IgD-negative memory B cell (primary cell): ENCODE measurements around the gene PSMG3. TPM values are rescaled to one million over a fixed set of nuclear protein-coding genes. Genes with fewer than 3 reads are reported as not detected.

Source experiments
- H3K27ac Mint-ChIP-seq, 3 donors: one replicate each; pipeline ENCODE4 v1.8.0; 2020 to 2022; ENCODE audit warnings: mild to moderate bottlenecking in 3 of 3, mixed read lengths in 3 of 3, moderate library complexity in 1 of 3
- H3K27me3 Mint-ChIP-seq: one replicate; pipeline ENCODE4 v1.8.0; 2021; ENCODE audit warnings: mixed read lengths
- H3K36me3 Mint-ChIP-seq: one replicate; pipeline ENCODE4 v1.8.0; 2020; ENCODE audit warnings: mild to moderate bottlenecking, mixed read lengths
- H3K4me1 Mint-ChIP-seq, 3 donors: one replicate each; pipeline ENCODE4 v1.8.0; 2020 to 2022; ENCODE audit warnings: mixed read lengths in 3 of 3, mild to moderate bottlenecking in 1 of 3
- H3K4me3 Mint-ChIP-seq, 4 donors: one replicate each; pipeline ENCODE4 v1.8.0; 2020 to 2022; ENCODE audit warnings: mild to moderate bottlenecking in 4 of 4, mixed read lengths in 4 of 4, moderate library complexity in 3 of 4
- H3K9me3 Mint-ChIP-seq, 3 donors: one replicate each; pipeline ENCODE4 v1.8.0; 2020 to 2021; ENCODE audit warnings: mixed read lengths in 3 of 3, mild to moderate bottlenecking in 1 of 3
- polyA plus RNA-seq: library from polyadenylated mRNA; unstranded; fragments of 300-500 nt; fragmentation: Illumina TruSeq; gene quantifications from one replicate; pipeline ENCODE4 v1.2.3, GENCODE V29; 2021

Gene PSMG3
- polyA plus RNA-seq, 1 donor from 2014 or later = 42.5 TPM

DNA sequence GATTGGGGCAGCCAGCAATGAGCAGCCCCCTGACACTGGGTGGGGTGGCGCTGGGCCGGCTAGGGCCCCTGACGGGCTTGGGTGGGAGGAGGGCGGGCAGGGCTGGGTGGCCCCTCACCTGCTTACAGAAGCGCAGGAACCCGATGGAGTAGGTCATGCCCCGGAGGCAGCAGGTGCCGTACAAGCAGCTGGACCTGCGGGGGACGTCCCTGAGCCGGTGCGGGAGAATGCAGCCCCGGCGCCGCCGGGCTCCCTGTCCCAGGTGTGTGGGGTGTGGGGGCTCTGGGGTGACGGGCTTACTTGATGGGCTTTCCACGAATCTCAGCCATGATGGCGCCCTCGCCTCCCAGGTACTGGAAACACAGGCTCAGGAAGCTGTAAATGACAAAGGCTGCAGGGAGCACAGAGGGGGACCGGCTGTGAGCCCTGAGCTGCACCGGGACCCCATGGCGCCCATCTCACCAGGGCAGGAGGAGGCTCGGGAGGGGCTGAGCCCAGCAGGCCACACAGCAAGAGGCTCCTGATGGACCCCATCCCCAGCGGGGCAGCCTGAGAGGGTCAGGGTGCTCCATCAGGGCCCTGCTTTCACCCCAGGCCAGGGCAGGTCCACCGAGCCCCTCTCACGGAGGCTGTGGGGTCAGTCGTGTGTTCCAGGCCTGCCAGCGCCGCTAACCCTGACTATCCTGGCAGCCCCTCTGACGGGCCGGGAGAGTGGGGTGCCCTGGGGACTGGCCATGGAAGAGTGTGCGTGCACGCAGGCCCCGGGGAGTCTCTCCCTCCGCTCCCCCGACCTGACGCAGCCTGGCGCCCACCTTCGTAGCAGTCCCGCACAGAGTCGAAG, 19.6 kb downstream of the PSMG3 start:
- Mint-ChIP-seq H3K27ac (no peak overlapping the region), H3K4me3 (no peak overlapping the region), H3K4me1 (peaks cover 0 to 5% (median 0%) of the 10 kb centered on the region in 3 donors), H3K36me3 (no peaks in the 10 kb centered on the region), H3K27me3 (peaks cover 2% of the 10 kb centered on the region), H3K9me3 (no peaks in the 10 kb centered on the region)

GRCh38 chr7:1549357-1550004, 20.4 kb downstream of the PSMG3 start:
- H3K27ac Mint-ChIP-seq = no peak overlapping the region
- H3K4me3 Mint-ChIP-seq = no peak overlapping the region
- no peaks in the 10 kb centered on the region for H3K36me3 Mint-ChIP-seq
- H3K9me3 Mint-ChIP-seq = no peaks in the 10 kb centered on the region
- H3K27me3 Mint-ChIP-seq = peaks cover 2% of the 10 kb centered on the region
- peaks cover 0 to 5% (median 0%) of the 10 kb centered on the region in 3 donors for H3K4me1 Mint-ChIP-seq

DNA sequence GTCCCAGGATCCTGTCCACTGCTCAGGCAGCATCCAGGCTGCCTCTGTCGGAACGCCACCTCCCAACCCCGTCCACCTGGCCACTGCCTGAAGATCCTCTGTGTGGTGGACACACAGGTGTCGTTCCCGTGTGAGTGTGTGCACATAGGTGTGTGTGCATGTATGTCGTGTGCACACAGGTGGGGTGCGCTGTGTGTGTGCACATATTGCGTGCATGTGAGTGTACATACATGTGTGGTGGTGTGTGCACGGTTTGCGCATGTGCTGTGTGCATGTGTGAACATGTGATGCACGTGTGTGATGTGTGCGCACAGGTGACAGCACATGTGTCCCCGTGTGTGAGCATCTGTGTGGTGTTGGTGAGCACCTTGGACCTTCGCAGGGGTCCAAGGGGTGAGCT, 20.9 kb downstream of the PSMG3 start:
- H3K4me1 Mint-ChIP-seq = peaks cover 0 to 5% (median 0%) of the 10 kb centered on the region in 3 donors
- no peaks in the 10 kb centered on the region for H3K36me3 Mint-ChIP-seq
- peak overlapping the region in 1 of 3 donors; percentile 18 for H3K27ac Mint-ChIP-seq
- H3K9me3 Mint-ChIP-seq = no peaks in the 10 kb centered on the region
- peaks cover 2% of the 10 kb centered on the region for H3K27me3 Mint-ChIP-seq
- H3K4me3 Mint-ChIP-seq = no peak overlapping the region

GRCh38 chr7:1548438-1548831, 21.4 kb downstream of the PSMG3 start:
- Mint-ChIP-seq H3K36me3 (no peaks in the 10 kb centered on the region), H3K4me3 (no peak overlapping the region), H3K9me3 (no peaks in the 10 kb centered on the region), H3K4me1 (peaks cover 0 to 5% (median 0%) of the 10 kb centered on the region in 3 donors), H3K27ac (peak overlapping the region in 1 of 3 donors; percentile 18), H3K27me3 (peaks cover 2% of the 10 kb centered on the region)

DNA sequence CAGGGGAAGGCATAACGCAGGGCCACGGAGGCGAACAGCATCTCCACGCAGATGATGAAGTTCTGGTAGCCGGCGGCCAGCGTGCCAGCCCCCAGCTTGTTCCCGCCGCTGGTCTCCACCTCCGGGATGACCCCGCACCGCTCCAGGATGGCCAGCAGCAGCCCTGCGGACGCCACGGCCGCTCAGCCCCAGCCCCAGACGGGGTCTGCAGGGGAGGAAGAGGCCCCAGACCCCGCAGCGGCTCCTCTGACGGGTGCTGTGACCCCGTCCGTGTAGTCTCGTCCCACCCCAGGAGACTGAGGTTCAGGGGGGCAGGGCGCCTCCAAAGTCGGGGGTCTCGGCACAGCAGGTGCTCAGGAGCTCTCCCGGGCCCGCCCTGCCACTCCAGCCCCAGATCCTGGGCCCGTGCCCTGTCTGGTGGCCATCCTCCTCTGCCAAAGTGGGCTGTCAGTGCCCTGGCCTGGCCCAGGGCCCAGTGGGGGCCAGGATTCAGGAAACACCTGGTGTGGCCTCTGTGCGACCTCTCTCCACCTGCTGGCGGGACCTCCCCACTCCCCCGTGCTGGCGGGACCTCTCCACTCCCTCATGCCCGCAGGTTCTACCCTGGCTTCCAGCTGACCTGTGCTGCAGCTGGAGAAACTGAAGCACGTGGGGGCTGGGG, 21.9 kb downstream of the PSMG3 start:
- Mint-ChIP-seq H3K27ac (no peak overlapping the region), H3K4me1 (peaks cover 0 to 5% (median 0%) of the 10 kb centered on the region in 3 donors), H3K9me3 (no peaks in the 10 kb centered on the region), H3K36me3 (no peaks in the 10 kb centered on the region), H3K27me3 (peaks cover 2% of the 10 kb centered on the region), H3K4me3 (no peak overlapping the region)

- Mint-ChIP-seq H3K4me3 (no peak overlapping the region), H3K27me3 (peaks cover 2% of the 10 kb centered on the region), H3K9me3 (no peaks in the 10 kb centered on the region), H3K27ac (no peak overlapping the region), H3K36me3 (no peaks in the 10 kb centered on the region), H3K4me1 (peaks cover 0 to 5% (median 0%) of the 10 kb centered on the region in 3 donors)
These were observed 22.7 kb downstream of the PSMG3 start for GRCh38 chr7:1546909-1547776.

DNA sequence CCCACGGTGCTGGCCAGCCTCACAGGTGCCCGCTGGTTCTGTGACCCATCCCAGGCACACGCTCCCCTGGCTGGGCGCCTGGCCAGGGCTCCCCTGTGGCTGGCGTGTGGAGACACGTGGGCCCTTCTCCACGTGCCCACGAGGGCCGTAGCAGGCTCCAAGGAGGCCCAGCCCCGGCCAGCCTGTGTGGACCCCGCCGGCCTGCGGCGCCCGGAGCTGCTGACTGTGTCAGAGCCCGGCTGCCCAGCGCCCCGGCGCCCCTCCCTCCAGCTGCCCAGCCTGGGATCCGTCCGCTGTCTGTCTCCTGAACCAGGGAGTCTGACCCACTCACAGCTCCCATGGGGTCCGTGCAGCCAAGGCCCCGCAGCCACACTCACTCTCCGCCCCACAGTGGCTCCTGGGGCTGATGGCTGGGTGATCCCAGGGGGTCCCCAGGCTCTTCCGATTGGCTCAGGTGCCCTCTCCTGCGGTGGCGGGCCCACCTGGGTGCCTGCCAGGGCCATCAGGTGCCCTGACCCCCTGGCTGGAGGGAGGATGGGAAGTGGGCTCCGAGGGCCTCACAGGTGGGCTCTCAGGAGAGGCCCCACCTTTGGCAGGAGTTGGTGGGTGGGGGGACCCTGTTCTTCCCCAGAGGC, 23.4 kb downstream of the PSMG3 start:
- peaks cover 0 to 5% (median 0%) of the 10 kb centered on the region in 3 donors for H3K4me1 Mint-ChIP-seq
- peaks cover 2% of the 10 kb centered on the region for H3K27me3 Mint-ChIP-seq
- no peak overlapping the region for H3K27ac Mint-ChIP-seq
- no peaks in the 10 kb centered on the region for H3K36me3 Mint-ChIP-seq
- no peaks in the 10 kb centered on the region for H3K9me3 Mint-ChIP-seq
- H3K4me3 Mint-ChIP-seq = peak overlapping the region in 1 of 4 donors; percentile 51

DNA sequence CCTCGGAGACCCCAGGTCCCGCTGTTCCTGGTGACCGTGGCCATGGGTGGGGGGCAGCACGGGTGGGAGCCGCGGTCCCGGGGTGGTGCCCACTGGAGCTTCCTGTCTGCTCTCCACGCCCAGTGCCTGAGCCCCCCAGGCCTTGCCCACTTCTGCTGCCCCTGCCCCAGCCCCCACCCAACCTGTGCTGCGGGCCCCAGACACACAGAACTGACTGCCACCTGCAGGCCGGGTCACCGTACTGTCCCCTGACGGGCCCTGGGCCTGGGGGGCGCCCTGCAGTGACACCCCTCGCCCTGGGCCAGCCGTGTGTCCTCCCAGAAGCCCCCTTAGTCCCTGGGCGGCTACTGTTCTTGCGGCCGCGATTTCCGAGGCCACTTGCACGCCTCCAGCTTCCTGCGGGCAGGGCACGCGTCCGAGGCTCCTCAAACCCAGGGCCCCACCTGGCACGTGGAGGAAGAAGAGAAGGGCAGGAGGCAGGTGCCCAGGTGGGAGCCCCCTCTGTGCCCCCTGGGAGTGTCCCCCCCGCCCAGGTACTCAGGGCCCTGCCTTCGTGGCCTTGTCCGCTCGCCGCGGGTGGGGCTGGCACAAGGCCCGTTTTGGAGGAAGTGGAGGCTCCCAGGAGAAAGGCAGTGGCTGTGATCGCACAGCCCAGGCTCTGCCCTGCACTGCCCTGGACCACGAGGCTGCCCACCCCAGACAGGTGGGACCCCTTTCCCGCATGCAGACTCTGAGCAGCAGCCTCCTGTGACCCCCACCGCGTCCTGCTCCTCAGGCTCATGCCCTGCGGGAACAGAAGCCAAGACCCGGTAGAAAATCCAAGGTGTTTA, 24.2 kb downstream of the PSMG3 start:
- peaks cover 0 to 5% (median 0%) of the 10 kb centered on the region in 3 donors for H3K4me1 Mint-ChIP-seq
- H3K27ac Mint-ChIP-seq = no peak overlapping the region

DNA sequence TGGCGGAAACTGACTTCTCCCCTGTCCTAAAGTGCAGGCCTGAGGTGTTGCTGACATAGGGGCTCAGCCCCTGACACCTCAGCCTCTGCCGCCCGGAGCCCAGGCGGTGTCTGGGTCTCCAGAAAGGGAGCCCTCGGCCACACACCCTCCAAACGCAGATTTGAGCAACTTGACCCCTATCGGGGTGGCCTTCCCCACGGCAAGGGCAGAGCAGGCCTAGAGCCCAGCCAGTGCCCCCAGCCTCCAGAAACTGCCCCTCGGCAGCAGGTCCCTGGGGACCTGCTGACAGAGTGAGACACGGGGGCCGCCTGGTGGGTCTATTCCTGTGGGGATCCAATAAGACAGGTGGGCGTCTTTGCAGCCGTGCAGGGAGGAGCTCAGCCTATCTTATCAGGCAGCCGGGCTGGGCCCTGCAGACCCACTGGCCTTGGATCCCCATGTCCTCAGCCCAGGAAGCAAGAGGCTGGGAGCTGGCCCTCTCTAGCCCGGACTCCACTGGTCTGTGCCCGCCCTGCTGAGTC, 24.9 kb downstream of the PSMG3 start:
- Mint-ChIP-seq H3K4me1 (peaks cover 0 to 5% (median 0%) of the 10 kb centered on the region in 3 donors), H3K27me3 (no peaks in the 10 kb centered on the region), H3K9me3 (no peaks in the 10 kb centered on the region), H3K27ac (no peak overlapping the region), H3K36me3 (no peaks in the 10 kb centered on the region), H3K4me3 (no peak overlapping the region)

More for the DNA sequence above, 24.2 kb downstream of the PSMG3 start:
- Mint-ChIP-seq H3K4me3 (peak overlapping the region in 1 of 4 donors; percentile 51), H3K9me3 (no peaks in the 10 kb centered on the region), H3K36me3 (no peaks in the 10 kb centered on the region), H3K27me3 (no peaks in the 10 kb centered on the region)

DNA sequence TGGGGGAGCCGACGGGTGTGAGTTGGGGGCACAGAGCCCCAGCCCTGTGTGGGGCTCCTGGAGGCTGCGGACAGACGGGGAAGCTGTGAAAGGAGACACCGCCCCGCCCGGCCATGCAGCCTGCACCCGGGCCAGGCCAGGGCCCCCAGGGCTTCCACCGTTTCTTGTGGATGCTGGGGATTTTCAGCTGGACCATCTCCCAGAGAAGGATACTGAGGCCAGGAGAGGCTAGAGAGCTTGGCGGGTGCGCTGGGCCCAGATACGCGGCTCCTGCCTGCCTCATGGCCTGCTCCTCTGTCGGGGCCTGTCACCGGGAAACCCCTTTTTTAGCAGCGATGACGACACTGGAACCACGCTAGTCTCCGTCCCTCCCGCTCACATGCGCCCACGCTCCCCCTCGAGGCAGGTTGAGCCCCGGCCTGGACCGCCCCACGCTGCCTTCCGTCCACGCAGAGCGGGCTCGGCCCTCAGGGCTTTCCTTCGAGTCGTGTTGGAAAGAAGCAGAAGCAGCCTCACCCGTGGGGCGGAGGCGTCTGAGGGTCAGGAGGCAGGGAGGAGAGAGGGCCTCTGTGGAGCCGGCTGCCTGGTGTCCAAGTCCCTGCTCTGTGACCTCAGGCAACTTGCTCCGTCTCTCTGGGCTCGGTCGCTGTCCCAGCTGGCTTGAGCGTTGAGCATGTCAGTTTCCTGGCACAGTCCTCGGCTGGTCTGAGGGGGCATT, 25.5 kb downstream of the PSMG3 start:
- H3K4me3 Mint-ChIP-seq = no peak overlapping the region
- H3K4me1 Mint-ChIP-seq = peaks cover 0 to 5% (median 0%) of the 10 kb centered on the region in 3 donors
- H3K27ac Mint-ChIP-seq = no peak overlapping the region
- no peaks in the 10 kb centered on the region for H3K9me3 Mint-ChIP-seq
- H3K36me3 Mint-ChIP-seq = no peaks in the 10 kb centered on the region
- no peaks in the 10 kb centered on the region for H3K27me3 Mint-ChIP-seq

DNA sequence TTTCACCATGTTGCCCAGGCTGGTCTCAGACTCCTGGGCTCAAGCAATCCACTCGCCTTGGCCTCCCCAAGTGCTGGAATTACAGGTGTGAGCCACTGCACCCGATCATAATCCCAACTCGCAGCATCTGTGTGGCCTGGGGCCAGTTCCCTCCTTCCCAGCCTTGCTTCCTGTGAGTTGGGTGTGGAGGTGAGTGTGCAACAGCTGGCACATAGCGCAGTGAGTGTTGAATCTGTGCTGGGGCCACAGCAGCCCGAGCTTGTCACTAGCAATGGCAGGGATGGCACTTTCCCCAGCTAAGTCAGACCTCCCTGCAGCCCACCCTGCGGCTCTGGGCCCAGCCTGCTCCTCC, 26.0 kb downstream of the PSMG3 start:
- Mint-ChIP-seq H3K9me3 (no peaks in the 10 kb centered on the region), H3K27ac (no peak overlapping the region), H3K36me3 (no peaks in the 10 kb centered on the region), H3K4me1 (peaks cover 0 to 3% (median 0%) of the 10 kb centered on the region in 3 donors), H3K4me3 (no peak overlapping the region), H3K27me3 (no peaks in the 10 kb centered on the region)

DNA sequence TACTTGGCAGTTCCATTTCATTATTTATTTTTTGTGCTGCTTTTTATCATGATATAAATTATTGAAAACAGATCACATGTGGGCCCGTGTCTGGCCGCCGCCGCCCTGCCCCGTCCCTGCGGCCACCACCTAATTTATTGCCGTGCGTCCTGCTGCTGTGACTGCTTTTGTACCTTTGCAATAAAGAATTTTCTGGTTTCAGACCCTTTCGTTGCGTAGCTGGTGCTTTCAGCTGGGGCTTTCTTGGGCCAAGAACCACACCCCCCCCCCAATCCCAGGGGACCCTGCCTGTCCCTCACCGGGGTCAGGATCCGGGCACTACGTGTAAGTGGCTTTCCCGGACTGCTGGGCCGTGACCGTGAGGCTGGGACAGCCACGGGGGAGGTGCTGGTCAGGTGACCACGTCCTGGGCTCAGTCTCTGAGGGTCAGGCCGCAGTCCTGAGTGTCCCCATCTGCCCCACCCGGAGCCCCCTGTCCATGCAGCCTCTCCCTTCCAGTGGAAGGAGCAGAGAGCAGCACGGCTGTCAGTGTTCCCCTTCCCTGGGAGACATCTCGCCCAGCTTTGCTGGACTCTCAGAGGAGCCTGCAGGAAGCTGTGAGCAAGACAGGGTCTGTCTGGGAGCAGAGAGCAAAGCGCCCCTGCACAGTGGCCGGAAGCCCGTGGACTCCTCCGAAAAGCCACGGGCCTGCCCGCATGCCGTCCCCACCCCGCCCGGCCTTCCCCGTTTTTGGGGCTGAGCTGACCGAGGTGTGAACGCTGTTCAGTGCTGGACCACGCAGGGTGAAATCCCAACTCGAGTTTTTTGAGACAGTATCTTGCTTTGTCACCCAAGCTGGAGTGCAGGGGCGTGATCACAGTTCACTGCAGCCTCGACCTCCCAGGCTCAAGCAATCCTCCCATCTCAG, 26.7 kb downstream of the PSMG3 start:
- no peaks in the 10 kb centered on the region for H3K36me3 Mint-ChIP-seq
- H3K27ac Mint-ChIP-seq = peak overlapping the region in 1 of 3 donors; percentile 59
- H3K4me1 Mint-ChIP-seq = no peaks in the 10 kb centered on the region
- no peaks in the 10 kb centered on the region for H3K27me3 Mint-ChIP-seq
- H3K9me3 Mint-ChIP-seq = no peaks in the 10 kb centered on the region
- H3K4me3 Mint-ChIP-seq = peak overlapping the region in 1 of 4 donors; percentile 27
